K562 (cell line): Measurements from ENCODE around the gene ARMC8. TPM values are rescaled to one million over a fixed set of nuclear protein-coding genes. Genes with fewer than 3 reads are reported as not detected.
A peak's percentile ranks its signal among the peaks of the same experiment; 100 is the strongest.

Source experiments
- ADNP ChIP-seq: fragments of 200-800 bp; sonication (Bioruptor generic); IDR thresholded peaks from 2 replicates; pipeline ENCODE4 v1.6.1; 2016; ENCODE audit warnings: missing genetic modification characterization, missing compliant biosample characterization
- ARID1B ChIP-seq: fragments of 450-650 bp; IDR thresholded peaks from 2 replicates; pipeline ENCODE4 v1.6.1; 2016; ENCODE audit warnings: antibody characterized with exemption, mild to moderate bottlenecking, inconsistent platforms
- CAMTA2 ChIP-seq: fragments of 250-450 bp; sonication (Bioruptor Pico); conservative IDR thresholded peaks from 2 replicates; pipeline ENCODE4 v1.5.1; 2022
- ETV1 ChIP-seq: fragments of 450-650 bp; conservative IDR thresholded peaks from 2 replicates; pipeline ENCODE4 v1.6.1; 2016; ENCODE audit warnings: missing genetic modification characterization, control low read depth, low read depth, missing compliant biosample characterization
- FOS ChIP-seq: IDR thresholded peaks from 3 replicates; pipeline ENCODE4 v1.6.1; 2011; ENCODE audit not compliant: insufficient read length; ENCODE audit errors: extremely low read depth
- FOXP1 ChIP-seq: sonication (generic); formaldehyde crosslinking; IDR thresholded peaks from 2 replicates; pipeline ENCODE4 v1.8.0; 2022; ENCODE audit warnings: mild to moderate bottlenecking, missing genetic modification reagents
- HMG20A ChIP-seq: fragments of 450-650 bp; formaldehyde crosslinking; conservative IDR thresholded peaks from 2 replicates; pipeline ENCODE4 v1.4.0; 2020; ENCODE audit warnings: mild to moderate bottlenecking, mixed read lengths
- KLF16 ChIP-seq: IDR thresholded peaks from 2 replicates; pipeline ENCODE4 v1.6.1; 2016; ENCODE audit warnings: antibody characterized with exemption
- MED1 ChIP-seq: sonication (generic); formaldehyde crosslinking; IDR thresholded peaks from 2 replicates; pipeline ENCODE4 v1.8.1; 2023; ENCODE audit warnings: missing genetic modification reagents, borderline replicate concordance
- MTA2 ChIP-seq: fragments of 450-650 bp; IDR thresholded peaks from 2 replicates; pipeline ENCODE4 v1.6.1; 2016; ENCODE audit warnings: low read depth
- NCOR1 ChIP-seq: fragments of 450-650 bp; IDR thresholded peaks from 2 replicates; pipeline ENCODE4 v1.6.1; 2016; ENCODE audit warnings: mild to moderate bottlenecking, moderate library complexity
- PHB ChIP-seq: fragments of 250-450 bp; sonication (Bioruptor Pico); IDR thresholded peaks from 2 replicates; pipeline ENCODE4 v1.5.0; 2021
- POLR2A ChIP-seq: fragments of 450-650 bp; conservative IDR thresholded peaks from 2 replicates; pipeline ENCODE4 v1.6.1; 2016
- PTTG1 ChIP-seq: fragments of 450-650 bp; IDR thresholded peaks from 2 replicates; pipeline ENCODE4 v1.6.1; 2016; ENCODE audit warnings: low read depth, mild to moderate bottlenecking, missing genetic modification characterization, missing compliant biosample characterization
- SAP30 ChIP-seq: fragments of 200-600 bp; sonication (generic); IDR thresholded peaks from 2 replicates; pipeline ENCODE4 v1.6.1; 2012; ENCODE audit warnings: borderline replicate concordance, low read depth, mild to moderate bottlenecking, moderate library complexity, low read length, control low read depth, inconsistent platforms; ENCODE audit not compliant: insufficient read depth, poor library complexity, severe bottlenecking
- SIX5 ChIP-seq, 2 experiments: IDR thresholded peaks; 2 replicates each; pipeline ENCODE4 v1.6.1; 2011; ENCODE audit warnings: low read length in 2 of 2, borderline replicate concordance in 1 of 2, low read depth in 1 of 2, mild to moderate bottlenecking in 1 of 2, moderate library complexity in 1 of 2; ENCODE audit not compliant: insufficient read depth in 1 of 2
- STAT5B ChIP-seq: fragments of 250-450 bp; sonication (Bioruptor Pico); IDR thresholded peaks from 2 replicates; pipeline ENCODE4 v1.8.0; 2021; ENCODE audit warnings: mild to moderate bottlenecking, inconsistent platforms
- SUPT5H ChIP-seq: fragments of 450-650 bp; IDR thresholded peaks from 2 replicates; pipeline ENCODE4 v1.6.1; 2016
- ZBTB8A ChIP-seq: fragments of 450-650 bp; IDR thresholded peaks from 2 replicates; pipeline ENCODE4 v1.6.1; 2018; ENCODE audit warnings: mild to moderate bottlenecking, moderate library complexity; ENCODE audit not compliant: partially characterized antibody
- ZFP91 ChIP-seq: sonication (generic); formaldehyde crosslinking; IDR thresholded peaks from 2 replicates; pipeline ENCODE4 v1.8.0; 2022; ENCODE audit warnings: mild to moderate bottlenecking, missing genetic modification reagents
- ZNF24 ChIP-seq: fragments of 450-650 bp; IDR thresholded peaks from 2 replicates; pipeline ENCODE4 v1.6.1; 2016
- ZNF431 ChIP-seq: sonication (generic); formaldehyde crosslinking; IDR thresholded peaks from 2 replicates; pipeline ENCODE4 v1.8.0; 2022; ENCODE audit warnings: mild to moderate bottlenecking, missing genetic modification reagents
- ZSCAN32 ChIP-seq: fragments of 450-650 bp; formaldehyde crosslinking; IDR thresholded peaks from 2 replicates; pipeline ENCODE4 v1.4.0; 2020; ENCODE audit warnings: mild to moderate bottlenecking, moderate library complexity
- polyA plus RNA-seq, 8 experiments: library from polyadenylated mRNA; depleted of rRNA in 4 of 8; stranded (reverse) in 5 of 8; unstranded in 3 of 8; fragments of >200 nt; fragmentation: Nextera tagmentation in 2 of 8; fragmentation: Illumina TruSeq in 1 of 8; extraction: Ambion mirVana in 2 of 8; extraction: Trizol in 1 of 8; gene quantifications; 2 replicates each; pipeline versions ENCODE4 v1.2.1 to v1.2.3, GENCODE V29; 2011 to 2014; ENCODE audit warnings: inconsistent platforms in 1 of 8, missing spikeins in 1 of 8
- total RNA-seq, 7 experiments: library from RNA; depleted of rRNA in 6 of 7; stranded (reverse); fragments of >200 nt in 6 of 7; fragmentation: Illumina TruSeq in 2 of 7; extraction: Trizol in 2 of 7; gene quantifications; 2 replicates each; pipeline versions ENCODE4 v1.2.1 to v1.2.3, GENCODE V29; 2011 to 2021; ENCODE audit warnings: low replicate concordance in 1 of 7
- TF ChIP-seq, protein P1 (sequence below): fragments of 450-650 bp; IDR thresholded peaks from 2 replicates; pipeline ENCODE4 v1.7.0; 2016; ENCODE audit warnings: borderline replicate concordance
- TF ChIP-seq, protein P2 (sequence below): fragments of 450-650 bp; IDR thresholded peaks from 2 replicates; pipeline ENCODE4 v1.6.1; 2017; ENCODE audit warnings: mild to moderate bottlenecking, moderate library complexity
- TF ChIP-seq, protein P3 (sequence below): fragments of 450-650 bp; formaldehyde crosslinking; IDR thresholded peaks from 2 replicates; pipeline ENCODE4 v1.4.0; 2022; ENCODE audit warnings: missing genetic modification characterization

ARMC8 gene
- total and polyA plus RNA-seq, 9 of the 15 experiments (the other 6 are each of a cell fraction or from before 2014, with no cell fraction given), result 22.4 to 76.1 (median 37.3) TPM

GRCh38 chr3:138174421-138175131, 12.5 kb upstream of the ARMC8 start, which contains the start of gene DBR1 (continued):
- TF ChIP-seq FOS (no peak), FOXP1 (CRISPR knock-in tag) (0 out of 2 replicates have a peak, but pooled peaks have one; percentile 48), MED1 (no peak), SUPT5H (peak; percentile 90), HMG20A (no peak), NCOR1 (no peak), ETV1 (peak; percentile 58; the same call in 1 of the 2 replicates), STAT5B (no peak), ARID1B (no peak; the same call in 1 of the 2 replicates), ZNF24 (no peak), ADNP (tag) (no peak), SAP30 (no peak), ZFP91 (CRISPR knock-in tag) (no peak), PTTG1 (tag) (no peak), CAMTA2 (no peak), PHB (no peak), ZSCAN32 (CRISPR knock-in tag) (no peak), POLR2A (peak; percentile 91), MTA2 (no peak), ZBTB8A (no peak), ZNF431 (CRISPR knock-in tag) (no peak), KLF16 (0 out of 2 replicates have a peak, but pooled peaks have one; percentile 5), SIX5 (IDR thresholded peaks at IDR 0.05; ENCODE audit: borderline replicate concordance in 1 of 2, insufficient read depth in 1 of 2, low read depth in 1 of 2, low read length in 2 of 2) (no peak)
- TF ChIP-seq, protein P1, sequence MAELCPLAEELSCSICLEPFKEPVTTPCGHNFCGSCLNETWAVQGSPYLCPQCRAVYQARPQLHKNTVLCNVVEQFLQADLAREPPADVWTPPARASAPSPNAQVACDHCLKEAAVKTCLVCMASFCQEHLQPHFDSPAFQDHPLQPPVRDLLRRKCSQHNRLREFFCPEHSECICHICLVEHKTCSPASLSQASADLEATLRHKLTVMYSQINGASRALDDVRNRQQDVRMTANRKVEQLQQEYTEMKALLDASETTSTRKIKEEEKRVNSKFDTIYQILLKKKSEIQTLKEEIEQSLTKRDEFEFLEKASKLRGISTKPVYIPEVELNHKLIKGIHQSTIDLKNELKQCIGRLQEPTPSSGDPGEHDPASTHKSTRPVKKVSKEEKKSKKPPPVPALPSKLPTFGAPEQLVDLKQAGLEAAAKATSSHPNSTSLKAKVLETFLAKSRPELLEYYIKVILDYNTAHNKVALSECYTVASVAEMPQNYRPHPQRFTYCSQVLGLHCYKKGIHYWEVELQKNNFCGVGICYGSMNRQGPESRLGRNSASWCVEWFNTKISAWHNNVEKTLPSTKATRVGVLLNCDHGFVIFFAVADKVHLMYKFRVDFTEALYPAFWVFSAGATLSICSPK, result no peak
- TF ChIP-seq, protein P2, sequence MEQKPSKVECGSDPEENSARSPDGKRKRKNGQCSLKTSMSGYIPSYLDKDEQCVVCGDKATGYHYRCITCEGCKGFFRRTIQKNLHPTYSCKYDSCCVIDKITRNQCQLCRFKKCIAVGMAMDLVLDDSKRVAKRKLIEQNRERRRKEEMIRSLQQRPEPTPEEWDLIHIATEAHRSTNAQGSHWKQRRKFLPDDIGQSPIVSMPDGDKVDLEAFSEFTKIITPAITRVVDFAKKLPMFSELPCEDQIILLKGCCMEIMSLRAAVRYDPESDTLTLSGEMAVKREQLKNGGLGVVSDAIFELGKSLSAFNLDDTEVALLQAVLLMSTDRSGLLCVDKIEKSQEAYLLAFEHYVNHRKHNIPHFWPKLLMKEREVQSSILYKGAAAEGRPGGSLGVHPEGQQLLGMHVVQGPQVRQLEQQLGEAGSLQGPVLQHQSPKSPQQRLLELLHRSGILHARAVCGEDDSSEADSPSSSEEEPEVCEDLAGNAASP, result no peak
- TF ChIP-seq, protein P3, sequence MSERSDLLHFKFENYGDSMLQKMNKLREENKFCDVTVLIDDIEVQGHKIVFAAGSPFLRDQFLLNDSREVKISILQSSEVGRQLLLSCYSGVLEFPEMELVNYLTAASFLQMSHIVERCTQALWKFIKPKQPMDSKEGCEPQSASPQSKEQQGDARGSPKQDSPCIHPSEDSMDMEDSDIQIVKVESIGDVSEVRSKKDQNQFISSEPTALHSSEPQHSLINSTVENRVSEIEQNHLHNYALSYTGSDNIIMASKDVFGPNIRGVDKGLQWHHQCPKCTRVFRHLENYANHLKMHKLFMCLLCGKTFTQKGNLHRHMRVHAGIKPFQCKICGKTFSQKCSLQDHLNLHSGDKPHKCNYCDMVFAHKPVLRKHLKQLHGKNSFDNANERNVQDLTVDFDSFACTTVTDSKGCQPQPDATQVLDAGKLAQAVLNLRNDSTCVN (CRISPR knock-in tag), result no peak
